ENCODE data around the gene PDE9A.
A peak's percentile ranks its signal among the peaks of the same experiment; 100 is the strongest.

PDE9A gene

GRCh38 chr21:42760951-42761751 lies 107.7 kb downstream of the PDE9A start:
- DNase-seq, result peak; percentile 76

- DNase-seq, result no peak
These were observed 108.4 kb downstream of the PDE9A start for GRCh38 chr21:42761776-42762335.

- DNase-seq, result no peak
These were observed 110.4 kb downstream of the PDE9A start for GRCh38 chr21:42763581-42764442.

- DNase-seq, result no peak
These were observed 111.0 kb downstream of the PDE9A start for GRCh38 chr21:42764443-42764760.

GRCh38 chr21:42764883-42765282 lies 111.5 kb downstream of the PDE9A start:
- DNase-seq, result no peak

GRCh38 chr21:42765656-42766055 lies 112.2 kb downstream of the PDE9A start:
- no peak for DNase-seq

GRCh38 chr21:42766739-42767560 lies 113.5 kb downstream of the PDE9A start:
- DNase-seq, result no peak

- no peak for DNase-seq
These were observed 114.1 kb downstream of the PDE9A start for GRCh38 chr21:42767561-42767835.

- DNase-seq, result no peak
These were observed 115.1 kb downstream of the PDE9A start for GRCh38 chr21:42768324-42769121.

GRCh38 chr21:42769183-42769819 lies 115.9 kb downstream of the PDE9A start:
- DNase-seq, result no peak

GRCh38 chr21:42769820-42770716 lies 116.6 kb downstream of the PDE9A start:
- DNase-seq, result no peak

- DNase-seq, result no peak
These were observed 117.5 kb downstream of the PDE9A start for GRCh38 chr21:42770717-42771502.

GRCh38 chr21:42771503-42771805 lies 118.0 kb downstream of the PDE9A start:
- DNase-seq, result no peak

- DNase-seq, result no peak
These were observed 121.7 kb downstream of the PDE9A start for GRCh38 chr21:42775123-42775522.

- DNase-seq, result no peak
These were observed 122.5 kb downstream of the PDE9A start for GRCh38 chr21:42775891-42776290.

- DNase-seq, result no peak
These were observed 123.8 kb downstream of the PDE9A start for GRCh38 chr21:42777064-42777756.

GRCh38 chr21:42777757-42778344 lies 124.4 kb downstream of the PDE9A start:
- DNase-seq, result no peak

GRCh38 chr21:42779431-42779861 lies 126.0 kb downstream of the PDE9A start:
- DNase-seq, result no peak

GRCh38 chr21:42780617-42781016 lies 127.2 kb downstream of the PDE9A start:
- no peak for DNase-seq
